ENCODE data around the gene AP3D1.

Gene AP3D1

GRCh38 chr19:2144190-2144589 lies 7.2 kb downstream of the AP3D1 start:
- H3K4me3 ChIP-seq (ENCODE audit: low read depth, low read length), result no peak overlapping the region
- DNase-seq, result no peak
- no peaks in the 10 kb centered on the region for H3K27me3 ChIP-seq (replicated peaks)
- in situ Hi-C loops (cut with HindIII; ENCODE audit: low pct_ligation_motif_present, low sequenced_read_pairs), result no loop called here
- H3K27ac ChIP-seq, result no peak overlapping the region
- H3K36me3 ChIP-seq (replicated peaks), result peaks cover 13% of the 10 kb centered on the region
- no peak for TF ChIP-seq CTCF (IDR thresholded peaks at IDR 0.05; ENCODE audit: low read depth, low read length, missing control alignments)

- H3K36me3 ChIP-seq (replicated peaks), result peaks cover 27% of the 10 kb centered on the region
- H3K27me3 ChIP-seq (replicated peaks), result no peaks in the 10 kb centered on the region
- in situ Hi-C loops (cut with HindIII; ENCODE audit: low pct_ligation_motif_present, low sequenced_read_pairs), result no loop called here
- DNase-seq, result no peak
- no peak for TF ChIP-seq CTCF (IDR thresholded peaks at IDR 0.05; ENCODE audit: low read depth, low read length, missing control alignments)
- H3K4me3 ChIP-seq (ENCODE audit: low read depth, low read length), result no peak overlapping the region
- no peak overlapping the region for H3K27ac ChIP-seq
Measured at GRCh38 chr19:2142173-2142829, 9.1 kb downstream of the AP3D1 start.

- peaks cover 38% of the 10 kb centered on the region for H3K36me3 ChIP-seq (replicated peaks)
- no peak for TF ChIP-seq CTCF (IDR thresholded peaks at IDR 0.05; ENCODE audit: low read depth, low read length, missing control alignments)
Measured at GRCh38 chr19:2140138-2140569, 11.2 kb downstream of the AP3D1 start.

GRCh38 chr19:2139385-2140137 lies 11.8 kb downstream of the AP3D1 start:
- TF ChIP-seq CTCF (IDR thresholded peaks at IDR 0.05; ENCODE audit: low read depth, low read length, missing control alignments), result no peak
- no peak for DNase-seq
- peaks cover 40% of the 10 kb centered on the region for H3K36me3 ChIP-seq (replicated peaks)
- no peak overlapping the region for H3K27ac ChIP-seq
- no peak overlapping the region for H3K4me3 ChIP-seq (ENCODE audit: low read depth, low read length)
- H3K27me3 ChIP-seq (replicated peaks), result no peaks in the 10 kb centered on the region
- in situ Hi-C loops (cut with HindIII; ENCODE audit: low pct_ligation_motif_present, low sequenced_read_pairs), result no loop called here

More at GRCh38 chr19:2140138-2140569, 11.2 kb downstream of the AP3D1 start:
- DNase-seq, result no peak
- in situ Hi-C loops (cut with HindIII; ENCODE audit: low pct_ligation_motif_present, low sequenced_read_pairs), result no loop called here
- Histone ChIP-seq H3K4me3 (ENCODE audit: low read depth, low read length) (no peak overlapping the region), H3K27ac (no peak overlapping the region), H3K27me3 (replicated peaks) (no peaks in the 10 kb centered on the region)

- in situ Hi-C loops (cut with HindIII; ENCODE audit: low pct_ligation_motif_present, low sequenced_read_pairs), result no loop called here
- Histone ChIP-seq H3K36me3 (replicated peaks) (peaks cover 43% of the 10 kb centered on the region), H3K27ac (no peak overlapping the region), H3K27me3 (replicated peaks) (no peaks in the 10 kb centered on the region), H3K4me3 (ENCODE audit: low read depth, low read length) (no peak overlapping the region)
- TF ChIP-seq CTCF (IDR thresholded peaks at IDR 0.05; ENCODE audit: low read depth, low read length, missing control alignments), result no peak
- DNase-seq, result no peak
Measured at GRCh38 chr19:2138061-2138728, 13.2 kb downstream of the AP3D1 start.

Measured in brain microvascular endothelial cell (primary cell).